HepG2 (cell line): Measurements from ENCODE around the gene RPS5. TPM values are rescaled to one million over a fixed set of nuclear protein-coding genes. Genes with fewer than 3 reads are reported as not detected.

Source experiments
- ARNTL ChIP-seq: sonication (generic); formaldehyde crosslinking; IDR thresholded peaks from 2 replicates; pipeline ENCODE4 v1.4.0; 2020; ENCODE audit warnings: mild to moderate bottlenecking, missing genetic modification reagents
- BRD4 ChIP-seq: sonication (generic); formaldehyde crosslinking; IDR thresholded peaks from 2 replicates; pipeline ENCODE4 v1.4.0; 2020; ENCODE audit warnings: missing genetic modification reagents
- CBX5 ChIP-seq: sonication (generic); formaldehyde crosslinking; IDR thresholded peaks from 2 replicates; pipeline ENCODE4 v1.4.0; 2020; ENCODE audit warnings: missing genetic modification reagents, borderline replicate concordance
- CEBPB ChIP-seq: IDR thresholded peaks from 2 replicates; pipeline ENCODE4 v1.6.1; 2011; ENCODE audit warnings: low read depth, low read length, improper control_type of control experiment, borderline replicate concordance
- FOXC1 ChIP-seq: sonication (generic); formaldehyde crosslinking; IDR thresholded peaks from 2 replicates; pipeline ENCODE4 v1.8.0; 2022; ENCODE audit warnings: mild to moderate bottlenecking, missing genetic modification reagents, borderline replicate concordance
- GTF2F1 ChIP-seq: fragments of 150-350 bp; IDR thresholded peaks from 2 replicates; pipeline ENCODE4 v1.6.1; 2014; ENCODE audit warnings: low read length
- HIVEP1 ChIP-seq: sonication (generic); formaldehyde crosslinking; IDR thresholded peaks from 2 replicates; pipeline ENCODE4 v1.4.0; 2020; ENCODE audit warnings: mild to moderate bottlenecking, missing genetic modification reagents
- MXD1 ChIP-seq: sonication (generic); formaldehyde crosslinking; IDR thresholded peaks from 2 replicates; pipeline ENCODE4 v1.4.0; 2020; ENCODE audit warnings: mild to moderate bottlenecking, missing genetic modification reagents
- POLR2A ChIP-seq, 2 experiments: IDR thresholded peaks; 2 replicates each; pipeline ENCODE4 v1.6.1; 2011; ENCODE audit warnings: low read depth in 2 of 2, low read length in 2 of 2, mild to moderate bottlenecking in 1 of 2, moderate library complexity in 1 of 2; ENCODE audit not compliant: insufficient read depth in 1 of 2
- TAF1 ChIP-seq: sonication (generic); formaldehyde crosslinking; IDR thresholded peaks from 2 replicates; pipeline ENCODE4 v1.4.0; 2020; ENCODE audit warnings: missing genetic modification reagents
- TFDP1 ChIP-seq: IDR thresholded peaks from 2 replicates; pipeline ENCODE4 v1.6.1; 2016; ENCODE audit warnings: missing compliant biosample characterization, missing genetic modification reagents, borderline replicate concordance
- ZMYM2 ChIP-seq: sonication (generic); formaldehyde crosslinking; IDR thresholded peaks from 2 replicates; pipeline ENCODE4 v1.8.0; 2022; ENCODE audit warnings: mild to moderate bottlenecking, missing genetic modification reagents
- ZMYM4 ChIP-seq: sonication (generic); formaldehyde crosslinking; IDR thresholded peaks from 2 replicates; pipeline ENCODE4 v1.8.1; 2023; ENCODE audit warnings: mild to moderate bottlenecking, missing genetic modification reagents
- ZNF10 ChIP-seq: sonication (generic); formaldehyde crosslinking; IDR thresholded peaks from 2 replicates; pipeline ENCODE4 v1.4.0; 2020; ENCODE audit warnings: mild to moderate bottlenecking, low read depth, missing genetic modification reagents, borderline replicate concordance
- ZNF253 ChIP-seq: sonication (generic); formaldehyde crosslinking; IDR thresholded peaks from 2 replicates; pipeline ENCODE4 v1.8.0; 2022; ENCODE audit warnings: mild to moderate bottlenecking, missing genetic modification reagents, borderline replicate concordance
- ZNF839 ChIP-seq: sonication (generic); formaldehyde crosslinking; IDR thresholded peaks from 2 replicates; pipeline ENCODE4 v1.4.0; 2020; ENCODE audit warnings: missing genetic modification reagents, mild to moderate bottlenecking, borderline replicate concordance
- ZSCAN31 ChIP-seq: sonication (generic); formaldehyde crosslinking; IDR thresholded peaks from 2 replicates; pipeline ENCODE4 v1.5.0; 2020; ENCODE audit warnings: low read depth, mild to moderate bottlenecking, missing genetic modification reagents
- polyA plus RNA-seq, 8 experiments: library from polyadenylated mRNA; depleted of rRNA in 3 of 8; stranded (reverse) in 7 of 8; unstranded in 1 of 8; fragments of >200 nt; fragmentation: Illumina TruSeq in 4 of 8; extraction: Trizol in 4 of 8; gene quantifications; 2 replicates each; pipeline versions ENCODE4 v1.2.1 to v1.2.3, GENCODE V29; 2011 to 2016; ENCODE audit warnings: low read depth in 4 of 8, missing spikeins in 1 of 8, mixed read lengths in 1 of 8; ENCODE audit not compliant: insufficient read depth in 1 of 8
- total RNA-seq, 5 experiments: library from RNA; depleted of rRNA; stranded (reverse); fragments of >200 nt; fragmentation: Illumina TruSeq; extraction: Trizol; gene quantifications; 2 replicates each; pipeline ENCODE4 v1.2.3, GENCODE V29; 2016; ENCODE audit warnings: low read depth in 1 of 5
- TF ChIP-seq, protein P1 (sequence below): sonication (generic); formaldehyde crosslinking; IDR thresholded peaks from 2 replicates; pipeline ENCODE4 v1.5.1; 2020; ENCODE audit warnings: mild to moderate bottlenecking, missing genetic modification reagents, moderate library complexity
- TF ChIP-seq, protein P2 (sequence below): sonication (generic); formaldehyde crosslinking; IDR thresholded peaks from 2 replicates; pipeline ENCODE4 v1.4.0; 2020; ENCODE audit warnings: missing genetic modification reagents

Gene RPS5
- total and polyA plus RNA-seq, 2 of the 13 experiments (the other 11 are each of a cell fraction or from before 2014, with no cell fraction given), result 1,544 to 4,408 TPM

DNA sequence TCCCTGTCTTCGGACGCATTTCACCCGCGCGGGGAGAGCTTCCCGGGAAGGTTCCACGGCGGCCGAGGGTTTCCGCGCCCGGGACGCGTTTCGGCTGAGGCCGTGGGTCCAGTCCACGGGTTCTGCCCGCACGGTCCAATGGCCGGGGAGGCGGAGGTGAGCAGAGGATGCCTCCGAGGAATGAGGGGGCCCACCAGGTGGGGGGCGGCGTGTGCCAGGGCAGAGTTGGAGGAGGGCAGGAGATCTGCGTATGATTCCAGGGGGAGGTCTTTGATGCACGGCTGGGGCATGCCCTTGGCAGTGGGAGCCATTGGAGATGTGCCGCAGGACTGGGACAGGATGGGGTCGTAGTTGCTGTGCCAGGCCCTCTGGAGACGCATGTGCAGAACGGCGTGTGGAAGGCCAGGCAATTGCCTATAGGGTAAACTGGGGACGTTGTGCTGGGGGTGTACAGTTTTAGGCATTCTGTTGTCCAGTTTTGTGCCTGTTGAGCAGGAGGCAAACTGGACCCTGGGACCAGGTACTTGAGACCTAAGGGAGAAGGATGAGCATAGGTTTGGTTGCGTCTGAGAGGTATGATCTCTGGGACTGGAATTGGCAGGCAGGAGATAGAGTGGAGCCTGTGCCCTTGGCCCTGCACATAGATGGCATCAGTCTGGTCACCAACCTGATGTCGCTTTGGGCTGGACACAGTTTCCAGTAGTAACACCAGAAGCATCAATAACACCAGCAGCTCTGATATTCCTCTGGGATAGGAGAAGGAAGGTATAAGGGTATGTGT lies 22.1 kb downstream of the RPS5 start (continued):
- TF ChIP-seq BRD4 (CRISPR knock-in tag), result 0 out of 2 replicates have a peak, but pooled peaks have one; percentile 35
- TF ChIP-seq MXD1 (CRISPR knock-in tag), result peak; percentile 15
- TF ChIP-seq ZMYM2 (CRISPR knock-in tag), result 0 out of 2 replicates have a peak, but pooled peaks have one; percentile 11
- TF ChIP-seq ZSCAN31 (CRISPR knock-in tag), result peak; percentile 47; the same call in 1 of the 2 replicates
- TF ChIP-seq ZNF253 (CRISPR knock-in tag), result 0 out of 2 replicates have a peak, but pooled peaks have one; percentile 4
- peak; percentile 24; the same call in 1 of the 2 replicates for TF ChIP-seq CBX5 (CRISPR knock-in tag)
- TF ChIP-seq TAF1 (CRISPR knock-in tag), result peak; percentile 6; the same call in 1 of the 2 replicates
- 0 out of 2 replicates have a peak, but pooled peaks have one; percentile 17 for TF ChIP-seq ZMYM4
- peak; percentile 40; the same call in 1 of the 2 replicates for TF ChIP-seq TFDP1 (CRISPR knock-in tag)
- TF ChIP-seq CEBPB, result no peak
- peak; percentile 58; the same call in 1 of the 2 replicates for TF ChIP-seq HIVEP1 (CRISPR knock-in tag)
- no peak for TF ChIP-seq GTF2F1
- TF ChIP-seq, protein P1, sequence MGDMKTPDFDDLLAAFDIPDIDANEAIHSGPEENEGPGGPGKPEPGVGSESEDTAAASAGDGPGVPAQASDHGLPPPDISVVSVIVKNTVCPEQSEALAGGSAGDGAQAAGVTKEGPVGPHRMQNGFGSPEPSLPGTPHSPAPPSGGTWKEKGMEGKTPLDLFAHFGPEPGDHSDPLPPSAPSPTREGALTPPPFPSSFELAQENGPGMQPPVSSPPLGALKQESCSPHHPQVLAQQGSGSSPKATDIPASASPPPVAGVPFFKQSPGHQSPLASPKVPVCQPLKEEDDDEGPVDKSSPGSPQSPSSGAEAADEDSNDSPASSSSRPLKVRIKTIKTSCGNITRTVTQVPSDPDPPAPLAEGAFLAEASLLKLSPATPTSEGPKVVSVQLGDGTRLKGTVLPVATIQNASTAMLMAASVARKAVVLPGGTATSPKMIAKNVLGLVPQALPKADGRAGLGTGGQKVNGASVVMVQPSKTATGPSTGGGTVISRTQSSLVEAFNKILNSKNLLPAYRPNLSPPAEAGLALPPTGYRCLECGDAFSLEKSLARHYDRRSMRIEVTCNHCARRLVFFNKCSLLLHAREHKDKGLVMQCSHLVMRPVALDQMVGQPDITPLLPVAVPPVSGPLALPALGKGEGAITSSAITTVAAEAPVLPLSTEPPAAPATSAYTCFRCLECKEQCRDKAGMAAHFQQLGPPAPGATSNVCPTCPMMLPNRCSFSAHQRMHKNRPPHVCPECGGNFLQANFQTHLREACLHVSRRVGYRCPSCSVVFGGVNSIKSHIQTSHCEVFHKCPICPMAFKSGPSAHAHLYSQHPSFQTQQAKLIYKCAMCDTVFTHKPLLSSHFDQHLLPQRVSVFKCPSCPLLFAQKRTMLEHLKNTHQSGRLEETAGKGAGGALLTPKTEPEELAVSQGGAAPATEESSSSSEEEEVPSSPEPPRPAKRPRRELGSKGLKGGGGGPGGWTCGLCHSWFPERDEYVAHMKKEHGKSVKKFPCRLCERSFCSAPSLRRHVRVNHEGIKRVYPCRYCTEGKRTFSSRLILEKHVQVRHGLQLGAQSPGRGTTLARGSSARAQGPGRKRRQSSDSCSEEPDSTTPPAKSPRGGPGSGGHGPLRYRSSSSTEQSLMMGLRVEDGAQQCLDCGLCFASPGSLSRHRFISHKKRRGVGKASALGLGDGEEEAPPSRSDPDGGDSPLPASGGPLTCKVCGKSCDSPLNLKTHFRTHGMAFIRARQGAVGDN (CRISPR knock-in tag), result peak; percentile 51
- TF ChIP-seq, protein P2, sequence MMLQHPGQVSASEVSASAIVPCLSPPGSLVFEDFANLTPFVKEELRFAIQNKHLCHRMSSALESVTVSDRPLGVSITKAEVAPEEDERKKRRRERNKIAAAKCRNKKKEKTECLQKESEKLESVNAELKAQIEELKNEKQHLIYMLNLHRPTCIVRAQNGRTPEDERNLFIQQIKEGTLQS (CRISPR knock-in tag), result peak; percentile 2; the same call in 1 of the 2 replicates
- 0 out of 2 replicates have a peak, but pooled peaks have one; percentile 23 for TF ChIP-seq FOXC1
- TF ChIP-seq POLR2A (IDR thresholded peaks at IDR 0.05; ENCODE audit: insufficient read depth in 1 of 2, low read depth in 2 of 2, low read length in 2 of 2), result no peak
- no peak for TF ChIP-seq ARNTL (CRISPR knock-in tag)
- TF ChIP-seq ZNF10 (CRISPR knock-in tag), result no peak
- TF ChIP-seq ZNF839 (CRISPR knock-in tag), result peak; percentile 67; the same call in 1 of the 2 replicates
